Keratinocyte (primary cell): ENCODE results near the gene CRHR2. TPM values are rescaled to one million over a fixed set of nuclear protein-coding genes. Genes with fewer than 3 reads are reported as not detected.

Experiments
- DNase-seq: peaks from one replicate; pipeline ENCODE4 v3.0.0-alpha.2; 2011; ENCODE audit warnings: low read depth, missing footprints, low spot score
- FAIRE-seq: peaks from 2 replicates; lab custom pipeline; 2011; peaks lifted over from hg19 to GRCh38; lab: Jason Lieb, UNC
- H2AFZ ChIP-seq: 2 replicates; pipeline ENCODE4 v1.6.0; 2012; ENCODE audit warnings: low read length, control low read depth, inconsistent platforms; ENCODE audit not compliant: control insufficient read depth
- H3K27ac ChIP-seq: 2 replicates; pipeline ENCODE4 v1.5.1; 2011; ENCODE audit warnings: low read length; ENCODE audit not compliant: control insufficient read depth, insufficient read depth
- H3K27me3 ChIP-seq: 3 replicates; pipeline ENCODE4 v1.6.0; 2011; ENCODE audit warnings: low read length; ENCODE audit not compliant: control insufficient read depth, insufficient read depth; ENCODE audit errors: extremely low read depth
- H3K36me3 ChIP-seq, 2 experiments: 2 replicates in 1 of 2; 3 replicates in 1 of 2; pipeline ENCODE4 v1.5.1; 2011; ENCODE audit warnings: low read length in 2 of 2, mild to moderate bottlenecking in 1 of 2; ENCODE audit not compliant: control insufficient read depth in 2 of 2, insufficient read depth in 2 of 2; ENCODE audit errors: extremely low read depth in 1 of 2
- H3K4me1 ChIP-seq: 3 replicates; pipeline ENCODE4 v1.5.1; 2011; ENCODE audit warnings: low read length; ENCODE audit not compliant: control insufficient read depth, insufficient read depth; ENCODE audit errors: extremely low read depth
- H3K4me2 ChIP-seq: 3 replicates; pipeline ENCODE4 v1.6.0; 2011; ENCODE audit warnings: low read depth, low read length; ENCODE audit not compliant: control insufficient read depth, insufficient read depth; ENCODE audit errors: extremely low read depth
- H3K4me3 ChIP-seq, 3 experiments: fragments of 200-600 bp in 1 of 3; sonication (generic) in 1 of 3; 2 replicates in 2 of 3; 3 replicates in 1 of 3; pipeline ENCODE4 v1.5.1; 2011 to 2016; ENCODE audit warnings: low read length in 3 of 3, mild to moderate bottlenecking in 3 of 3, control low read depth in 2 of 3, inconsistent platforms in 1 of 3, low read depth in 1 of 3, mixed read lengths in 1 of 3, mixed run types in 1 of 3, moderate library complexity in 1 of 3; ENCODE audit not compliant: control insufficient read depth in 2 of 3, insufficient read depth in 2 of 3; ENCODE audit errors: extremely low read depth in 1 of 3
- H3K79me2 ChIP-seq: 2 replicates; pipeline ENCODE4 v1.6.0; 2012; ENCODE audit warnings: low read length; ENCODE audit not compliant: control insufficient read depth, insufficient read depth
- H3K9ac ChIP-seq: 3 replicates; pipeline ENCODE4 v1.6.0; 2011; ENCODE audit warnings: low read length; ENCODE audit not compliant: control insufficient read depth, insufficient read depth; ENCODE audit errors: extremely low read depth
- H3K9me1 ChIP-seq: 3 replicates; pipeline ENCODE4 v1.6.0; 2011; ENCODE audit warnings: low read length; ENCODE audit not compliant: control insufficient read depth, insufficient read depth; ENCODE audit errors: extremely low read depth
- H3K9me3 ChIP-seq: 2 replicates; pipeline ENCODE4 v1.5.1; 2012; ENCODE audit warnings: low read depth, low read length; ENCODE audit not compliant: control insufficient read depth
- H4K20me1 ChIP-seq: 3 replicates; pipeline ENCODE4 v1.6.0; 2011; ENCODE audit warnings: low read length; ENCODE audit not compliant: control insufficient read depth, insufficient read depth; ENCODE audit errors: extremely low read depth
- CTCF ChIP-seq, 3 experiments: IDR thresholded peaks in 1 of 3; conservative IDR thresholded peaks in 1 of 3; optimal IDR thresholded peaks in 1 of 3; 2 replicates in 2 of 3; 3 replicates in 1 of 3; pipeline versions ENCODE3 to v1.5.1; 2011; ENCODE audit warnings: low read length in 3 of 3, mild to moderate bottlenecking in 3 of 3, moderate library complexity in 2 of 3, control low read depth in 1 of 3, inconsistent platforms in 1 of 3; ENCODE audit not compliant: insufficient read depth in 2 of 3; ENCODE audit errors: extremely low read depth in 1 of 3
- EZH2 ChIP-seq: IDR thresholded peaks from one replicate; pipeline ENCODE4 v1.6.1; 2012; ENCODE audit warnings: inconsistent platforms, mild to moderate bottlenecking, low read length, moderate library complexity
- dilution Hi-C: fragments of 300-500 bp; cut with MboI; formaldehyde crosslinking; loops from one replicate; pipeline ENCODE4 v1.7.0; 2020; ENCODE audit warnings: low sequenced_read_pairs; ENCODE audit not compliant: extremely low pct_ligation_motif_present
- polyA plus RNA-seq, 5 experiments: library from polyadenylated mRNA; depleted of rRNA in 3 of 5; stranded (reverse) in 3 of 5; stranded (forward) in 1 of 5; unstranded in 1 of 5; fragments of >200 nt; gene quantifications; 1 replicate in 1 of 5; 2 replicates in 3 of 5; 3 replicates in 1 of 5; pipeline versions ENCODE4 v1.2.1 to v1.2.3, GENCODE V29; 2011 to 2012; ENCODE audit warnings: missing spikeins in 2 of 5, low read depth in 1 of 5, low replicate concordance in 1 of 5

The CRHR2 gene
- polyA plus RNA-seq, 1 donor (not counting 4 experiments of a cell fraction or from before 2014, with no cell fraction given), result not detected

- DNase-seq (no peak), FAIRE-seq (no peak)
- H4K20me1 ChIP-seq, result peaks cover 6% of the 10 kb centered on the region
- H3K79me2 ChIP-seq, result peaks cover 3% of the 10 kb centered on the region
- H3K27ac ChIP-seq, result no peak overlapping the region
- peaks cover 32 to 70% of the 10 kb centered on the region in 2 experiments for H3K36me3 ChIP-seq
- no peak overlapping the region for H3K4me3 ChIP-seq
- TF ChIP-seq EZH2 (no peak), CTCF (optimal IDR thresholded peaks at IDR 0.05 in 1 of 3, IDR thresholded peaks at IDR 0.05 in 1 of 3, conservative IDR thresholded peaks at IDR 0.05 in 1 of 3; ENCODE audit: extremely low read depth in 1 of 3, insufficient read depth in 2 of 3, low read length in 3 of 3) (no peak)
- no peak overlapping the region for H3K4me2 ChIP-seq
- H2AFZ ChIP-seq, result no peak overlapping the region
- no peaks in the 10 kb centered on the region for H3K9me1 ChIP-seq
- no peaks in the 10 kb centered on the region for H3K4me1 ChIP-seq
- H3K27me3 ChIP-seq, result no peaks in the 10 kb centered on the region
- no peak overlapping the region for H3K9ac ChIP-seq
- dilution Hi-C loops, result loop anchor here (25.0 kb wide), 1 partner anchor 106 kb away; no protein-coding TSS in a partner anchor
- no peaks in the 10 kb centered on the region for H3K9me3 ChIP-seq
Measured at GRCh38 chr7:30630986-30631385, 51.3 kb downstream of the CRHR2 start.

GRCh38 chr7:30627026-30627425 is 55.2 kb downstream of the CRHR2 start:
- Histone ChIP-seq H4K20me1 (peaks cover 8% of the 10 kb centered on the region), H3K9me1 (no peaks in the 10 kb centered on the region)
- no peak for FAIRE-seq

More at GRCh38 chr7:30627026-30627425, 55.2 kb downstream of the CRHR2 start:
- dilution Hi-C loops, result loop anchor here (25.0 kb wide), 1 partner anchor 110 kb away; no protein-coding TSS in a partner anchor
- Histone ChIP-seq H3K9me3 (no peaks in the 10 kb centered on the region), H3K4me1 (no peaks in the 10 kb centered on the region), H2AFZ (no peak overlapping the region), H3K4me3 (no peak overlapping the region), H3K4me2 (no peak overlapping the region), H3K9ac (no peak overlapping the region), H3K27me3 (no peaks in the 10 kb centered on the region), H3K27ac (no peak overlapping the region), H3K36me3 (peaks cover 12 to 63% of the 10 kb centered on the region in 2 experiments), H3K79me2 (no peaks in the 10 kb centered on the region)
- TF ChIP-seq CTCF (optimal IDR thresholded peaks at IDR 0.05 in 1 of 3, IDR thresholded peaks at IDR 0.05 in 1 of 3, conservative IDR thresholded peaks at IDR 0.05 in 1 of 3; ENCODE audit: extremely low read depth in 1 of 3, insufficient read depth in 2 of 3, low read length in 3 of 3) (no peak), EZH2 (no peak)
- no peak for DNase-seq
